Keratinocyte (primary cell): Measurements from ENCODE around the gene AKT1S1. TPM values are rescaled to one million over a fixed set of nuclear protein-coding genes. Genes with fewer than 3 reads are reported as not detected.

Experiments used
- DNase-seq: peaks from one replicate; pipeline ENCODE4 v3.0.0-alpha.2; 2011; ENCODE audit warnings: low read depth, missing footprints, low spot score
- FAIRE-seq: peaks from 2 replicates; lab custom pipeline; 2011; peaks lifted over from hg19 to GRCh38; lab: Jason Lieb, UNC
- H2AFZ ChIP-seq: 2 replicates; pipeline ENCODE4 v1.6.0; 2012; ENCODE audit warnings: low read length, control low read depth, inconsistent platforms; ENCODE audit not compliant: control insufficient read depth
- H3K27ac ChIP-seq: 2 replicates; pipeline ENCODE4 v1.5.1; 2011; ENCODE audit warnings: low read length; ENCODE audit not compliant: control insufficient read depth, insufficient read depth
- H3K27me3 ChIP-seq: 3 replicates; pipeline ENCODE4 v1.6.0; 2011; ENCODE audit warnings: low read length; ENCODE audit not compliant: control insufficient read depth, insufficient read depth; ENCODE audit errors: extremely low read depth
- H3K36me3 ChIP-seq, 2 experiments: 2 replicates in 1 of 2; 3 replicates in 1 of 2; pipeline ENCODE4 v1.5.1; 2011; ENCODE audit warnings: low read length in 2 of 2, mild to moderate bottlenecking in 1 of 2; ENCODE audit not compliant: control insufficient read depth in 2 of 2, insufficient read depth in 2 of 2; ENCODE audit errors: extremely low read depth in 1 of 2
- H3K4me1 ChIP-seq: 3 replicates; pipeline ENCODE4 v1.5.1; 2011; ENCODE audit warnings: low read length; ENCODE audit not compliant: control insufficient read depth, insufficient read depth; ENCODE audit errors: extremely low read depth
- H3K4me2 ChIP-seq: 3 replicates; pipeline ENCODE4 v1.6.0; 2011; ENCODE audit warnings: low read depth, low read length; ENCODE audit not compliant: control insufficient read depth, insufficient read depth; ENCODE audit errors: extremely low read depth
- H3K4me3 ChIP-seq, 3 experiments: fragments of 200-600 bp in 1 of 3; sonication (generic) in 1 of 3; 2 replicates in 2 of 3; 3 replicates in 1 of 3; pipeline ENCODE4 v1.5.1; 2011 to 2016; ENCODE audit warnings: low read length in 3 of 3, mild to moderate bottlenecking in 3 of 3, control low read depth in 2 of 3, inconsistent platforms in 1 of 3, low read depth in 1 of 3, mixed read lengths in 1 of 3, mixed run types in 1 of 3, moderate library complexity in 1 of 3; ENCODE audit not compliant: control insufficient read depth in 2 of 3, insufficient read depth in 2 of 3; ENCODE audit errors: extremely low read depth in 1 of 3
- H3K79me2 ChIP-seq: 2 replicates; pipeline ENCODE4 v1.6.0; 2012; ENCODE audit warnings: low read length; ENCODE audit not compliant: control insufficient read depth, insufficient read depth
- H3K9ac ChIP-seq: 3 replicates; pipeline ENCODE4 v1.6.0; 2011; ENCODE audit warnings: low read length; ENCODE audit not compliant: control insufficient read depth, insufficient read depth; ENCODE audit errors: extremely low read depth
- H3K9me1 ChIP-seq: 3 replicates; pipeline ENCODE4 v1.6.0; 2011; ENCODE audit warnings: low read length; ENCODE audit not compliant: control insufficient read depth, insufficient read depth; ENCODE audit errors: extremely low read depth
- H3K9me3 ChIP-seq: 2 replicates; pipeline ENCODE4 v1.5.1; 2012; ENCODE audit warnings: low read depth, low read length; ENCODE audit not compliant: control insufficient read depth
- H4K20me1 ChIP-seq: 3 replicates; pipeline ENCODE4 v1.6.0; 2011; ENCODE audit warnings: low read length; ENCODE audit not compliant: control insufficient read depth, insufficient read depth; ENCODE audit errors: extremely low read depth
- CTCF ChIP-seq, 3 experiments: IDR thresholded peaks in 1 of 3; conservative IDR thresholded peaks in 1 of 3; optimal IDR thresholded peaks in 1 of 3; 2 replicates in 2 of 3; 3 replicates in 1 of 3; pipeline versions ENCODE3 to v1.5.1; 2011; ENCODE audit warnings: low read length in 3 of 3, mild to moderate bottlenecking in 3 of 3, moderate library complexity in 2 of 3, control low read depth in 1 of 3, inconsistent platforms in 1 of 3; ENCODE audit not compliant: insufficient read depth in 2 of 3; ENCODE audit errors: extremely low read depth in 1 of 3
- EZH2 ChIP-seq: IDR thresholded peaks from one replicate; pipeline ENCODE4 v1.6.1; 2012; ENCODE audit warnings: inconsistent platforms, mild to moderate bottlenecking, low read length, moderate library complexity
- dilution Hi-C: fragments of 300-500 bp; cut with MboI; formaldehyde crosslinking; loops from one replicate; pipeline ENCODE4 v1.7.0; 2020; ENCODE audit warnings: low sequenced_read_pairs; ENCODE audit not compliant: extremely low pct_ligation_motif_present
- polyA plus RNA-seq, 5 experiments: library from polyadenylated mRNA; depleted of rRNA in 3 of 5; stranded (reverse) in 3 of 5; stranded (forward) in 1 of 5; unstranded in 1 of 5; fragments of >200 nt; gene quantifications; 1 replicate in 1 of 5; 2 replicates in 3 of 5; 3 replicates in 1 of 5; pipeline versions ENCODE4 v1.2.1 to v1.2.3, GENCODE V29; 2011 to 2012; ENCODE audit warnings: missing spikeins in 2 of 5, low read depth in 1 of 5, low replicate concordance in 1 of 5

Gene AKT1S1
- polyA plus RNA-seq, 1 donor (not counting 4 experiments of a cell fraction or from before 2014, with no cell fraction given): 27.2 TPM

- no peaks in the 10 kb centered on the region for H3K36me3 ChIP-seq
- peaks cover 2% of the 10 kb centered on the region for H3K4me1 ChIP-seq
- no peaks in the 10 kb centered on the region for H4K20me1 ChIP-seq
- H3K9ac ChIP-seq: no peak overlapping the region
- H3K27ac ChIP-seq: no peak overlapping the region
- no peaks in the 10 kb centered on the region for H3K9me1 ChIP-seq
- no peak for DNase-seq
- H2AFZ ChIP-seq: no peak overlapping the region
- no peak overlapping the region for H3K4me2 ChIP-seq
- TF ChIP-seq CTCF (optimal IDR thresholded peaks at IDR 0.05 in 1 of 3, IDR thresholded peaks at IDR 0.05 in 1 of 3, conservative IDR thresholded peaks at IDR 0.05 in 1 of 3; ENCODE audit: extremely low read depth in 1 of 3, insufficient read depth in 2 of 3, low read length in 3 of 3) (no peak), EZH2 (no peak)
- no peak for FAIRE-seq
- H3K4me3 ChIP-seq: no peak overlapping the region
- peaks cover 17% of the 10 kb centered on the region for H3K27me3 ChIP-seq
- no peaks in the 10 kb centered on the region for H3K9me3 ChIP-seq
- dilution Hi-C loops: no loop called here
- H3K79me2 ChIP-seq: no peaks in the 10 kb centered on the region
Measured at GRCh38 chr19:49891393-49891792, 14.2 kb upstream of the AKT1S1 start.

GRCh38 chr19:49890349-49891311 is 13.5 kb upstream of the AKT1S1 start:
- Histone ChIP-seq H4K20me1 (no peaks in the 10 kb centered on the region), H3K9me3 (no peaks in the 10 kb centered on the region), H3K4me3 (peak overlapping the region in 1 of 3 experiments; percentile 12), H3K9me1 (no peaks in the 10 kb centered on the region), H2AFZ (peak overlapping the region; percentile 58), H3K27me3 (peaks cover 12% of the 10 kb centered on the region), H3K4me2 (peak overlapping the region; percentile 58), H3K27ac (no peak overlapping the region), H3K79me2 (no peaks in the 10 kb centered on the region), H3K36me3 (no peaks in the 10 kb centered on the region), H3K9ac (no peak overlapping the region), H3K4me1 (peaks cover 2% of the 10 kb centered on the region)
- TF ChIP-seq CTCF (optimal IDR thresholded peaks at IDR 0.05 in 1 of 3, IDR thresholded peaks at IDR 0.05 in 1 of 3, conservative IDR thresholded peaks at IDR 0.05 in 1 of 3; ENCODE audit: extremely low read depth in 1 of 3, insufficient read depth in 2 of 3, low read length in 3 of 3) (peak in 1 of 3 experiments; percentile 6), EZH2 (no peak)
- dilution Hi-C loops: no loop called here
- DNase-seq (no peak), FAIRE-seq (no peak)
